Progenitor cell of endocrine pancreas (in vitro differentiated cells): ENCODE results near the gene SERPINB6. TPM values are rescaled to one million over a fixed set of nuclear protein-coding genes. Genes with fewer than 3 reads are reported as not detected.
A peak's percentile ranks its signal among the peaks of the same experiment; 100 is the strongest.
"Not testable (repeated sequence)": the region's sequence is repeated elsewhere in the genome, so short reads cannot be mapped to it uniquely, and the experiment has no call there.

ENCODE experiments used
- DNase-seq: peaks from one replicate; pipeline ENCODE4 v3.0.0; 2021; ENCODE audit warnings: low spot score; ENCODE audit not compliant: unreplicated experiment
- H3K27ac Mint-ChIP-seq: 2 replicates; pipeline ENCODE4 v1.8.0; 2021; ENCODE audit warnings: mild to moderate bottlenecking, moderate library complexity, mixed read lengths
- H3K27me3 Mint-ChIP-seq: 2 replicates; pipeline ENCODE4 v1.8.0; 2021; ENCODE audit warnings: mixed read lengths
- H3K36me3 Mint-ChIP-seq: 2 replicates; pipeline ENCODE4 v1.8.0; 2022; ENCODE audit warnings: mixed read lengths; ENCODE audit not compliant: insufficient read depth
- H3K4me1 Mint-ChIP-seq: 2 replicates; pipeline ENCODE4 v1.8.0; 2021; ENCODE audit warnings: low read depth, mixed read lengths
- H3K4me3 Mint-ChIP-seq: 2 replicates; pipeline ENCODE4 v1.8.0; 2021; ENCODE audit warnings: low read depth, mild to moderate bottlenecking, moderate library complexity, mixed read lengths
- H3K9me3 Mint-ChIP-seq: 2 replicates; pipeline ENCODE4 v1.8.0; 2021; ENCODE audit warnings: low read depth, mixed read lengths
- total RNA-seq: library from RNA; stranded (reverse); gene quantifications from 2 replicates; pipeline ENCODE4 v1.2.1, GENCODE V29; 2021
- TF ChIP-seq, protein P1 (sequence below): fragments of 200-600 bp; sonication (generic); IDR thresholded peaks from one replicate; pipeline ENCODE4 v1.5.0; 2021; ENCODE audit warnings: antibody characterized with exemption, mild to moderate bottlenecking; ENCODE audit not compliant: unreplicated experiment

SERPINB6 gene
- total RNA-seq, 1 donor from 2014 or later: 226 TPM

- no peaks in the 10 kb centered on the region for H3K27me3 Mint-ChIP-seq
- H3K4me1 Mint-ChIP-seq: peaks cover 21% of the 10 kb centered on the region
- no peaks in the 10 kb centered on the region for H3K9me3 Mint-ChIP-seq
- TF ChIP-seq, protein P1, sequence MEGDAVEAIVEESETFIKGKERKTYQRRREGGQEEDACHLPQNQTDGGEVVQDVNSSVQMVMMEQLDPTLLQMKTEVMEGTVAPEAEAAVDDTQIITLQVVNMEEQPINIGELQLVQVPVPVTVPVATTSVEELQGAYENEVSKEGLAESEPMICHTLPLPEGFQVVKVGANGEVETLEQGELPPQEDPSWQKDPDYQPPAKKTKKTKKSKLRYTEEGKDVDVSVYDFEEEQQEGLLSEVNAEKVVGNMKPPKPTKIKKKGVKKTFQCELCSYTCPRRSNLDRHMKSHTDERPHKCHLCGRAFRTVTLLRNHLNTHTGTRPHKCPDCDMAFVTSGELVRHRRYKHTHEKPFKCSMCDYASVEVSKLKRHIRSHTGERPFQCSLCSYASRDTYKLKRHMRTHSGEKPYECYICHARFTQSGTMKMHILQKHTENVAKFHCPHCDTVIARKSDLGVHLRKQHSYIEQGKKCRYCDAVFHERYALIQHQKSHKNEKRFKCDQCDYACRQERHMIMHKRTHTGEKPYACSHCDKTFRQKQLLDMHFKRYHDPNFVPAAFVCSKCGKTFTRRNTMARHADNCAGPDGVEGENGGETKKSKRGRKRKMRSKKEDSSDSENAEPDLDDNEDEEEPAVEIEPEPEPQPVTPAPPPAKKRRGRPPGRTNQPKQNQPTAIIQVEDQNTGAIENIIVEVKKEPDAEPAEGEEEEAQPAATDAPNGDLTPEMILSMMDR: no peak
- H3K27ac Mint-ChIP-seq: peak overlapping the region; percentile 59
- no peak for DNase-seq
- H3K4me3 Mint-ChIP-seq: no peak overlapping the region
- peaks cover 24% of the 10 kb centered on the region for H3K36me3 Mint-ChIP-seq
Measured at GRCh38 chr6:2944405-2945152, 26.8 kb downstream of the SERPINB6 start.

- Mint-ChIP-seq H3K4me1 (peaks cover 21% of the 10 kb centered on the region), H3K36me3 (peaks cover 17% of the 10 kb centered on the region), H3K4me3 (no peak overlapping the region), H3K27me3 (no peaks in the 10 kb centered on the region), H3K27ac (peak overlapping the region; percentile 65), H3K9me3 (no peaks in the 10 kb centered on the region)
- no peak for DNase-seq
- TF ChIP-seq, protein P1: no peak
Measured at GRCh38 chr6:2943564-2943955, 27.8 kb downstream of the SERPINB6 start.

DNA sequence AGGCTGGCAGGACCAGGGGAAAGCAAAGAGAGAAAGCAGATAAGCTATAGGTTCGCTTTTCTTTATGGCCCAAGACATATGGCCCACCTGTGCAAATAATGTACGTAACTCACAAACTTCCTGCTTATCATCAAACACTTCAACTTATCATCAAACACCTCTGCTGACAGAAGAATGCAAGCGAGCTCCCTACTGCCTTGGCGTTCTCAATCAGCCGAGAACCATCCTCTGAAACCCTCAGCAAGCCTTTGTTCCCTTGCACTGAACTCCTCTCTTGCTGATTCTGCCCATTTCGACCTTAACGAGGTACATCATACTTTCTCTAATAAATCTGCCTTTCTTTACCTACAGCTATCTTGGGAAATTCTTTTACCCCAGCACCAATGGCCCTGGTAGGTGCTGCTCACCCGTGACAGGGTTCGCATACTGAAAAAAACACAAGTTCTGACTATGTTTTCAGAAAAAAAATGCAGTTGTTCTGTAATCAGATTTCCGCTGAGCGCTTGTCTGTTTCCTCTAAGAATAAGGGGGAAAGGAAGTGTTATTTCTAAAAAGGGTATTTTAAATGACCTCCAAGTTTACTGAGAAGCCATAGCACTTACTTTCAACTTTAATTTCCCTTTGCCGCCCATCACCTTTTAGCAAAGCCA is 28.3 kb downstream of the SERPINB6 start:
- Mint-ChIP-seq H3K36me3 (peaks cover 13% of the 10 kb centered on the region), H3K9me3 (no peaks in the 10 kb centered on the region), H3K4me1 (peaks cover 21% of the 10 kb centered on the region), H3K27me3 (no peaks in the 10 kb centered on the region), H3K4me3 (no peak overlapping the region), H3K27ac (peak overlapping the region; percentile 65)
- TF ChIP-seq, protein P1: no peak
- no peak for DNase-seq

DNA sequence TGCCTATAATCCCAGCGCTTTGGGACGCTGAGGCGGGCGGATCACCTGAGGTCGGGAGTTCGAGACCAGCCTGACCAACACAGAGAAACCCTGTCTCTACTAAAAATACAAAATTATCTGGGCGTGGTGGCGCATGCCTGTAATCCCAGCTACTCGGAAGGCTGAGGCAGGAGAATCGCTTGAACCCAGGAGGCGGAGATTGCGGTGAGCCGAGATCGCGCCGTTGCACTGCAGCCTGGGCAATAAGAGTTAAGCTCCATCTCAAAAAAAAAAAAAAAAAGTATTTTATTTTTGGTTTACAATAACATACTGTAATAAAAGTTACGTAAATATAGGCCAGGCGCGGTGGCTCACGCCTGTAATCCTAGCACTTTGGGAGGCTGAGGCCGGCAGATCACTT is 29.3 kb downstream of the SERPINB6 start:
- not testable (repeated sequence) for H3K36me3 Mint-ChIP-seq, DNase-seq, H3K27me3 Mint-ChIP-seq, H3K4me3 Mint-ChIP-seq, H3K9me3 Mint-ChIP-seq
- H3K27ac Mint-ChIP-seq: peak overlapping the region; percentile 79
- peaks cover 21% of the 10 kb centered on the region for H3K4me1 Mint-ChIP-seq

GRCh38 chr6:2940851-2941250 is 30.5 kb downstream of the SERPINB6 start:
- Mint-ChIP-seq H3K36me3 (peaks cover 1% of the 10 kb centered on the region), H3K9me3 (peaks cover 10% of the 10 kb centered on the region), H3K4me3 (no peak overlapping the region), H3K4me1 (peaks cover 21% of the 10 kb centered on the region), H3K27ac (no peak overlapping the region), H3K27me3 (no peaks in the 10 kb centered on the region)
- TF ChIP-seq, protein P1: no peak
- DNase-seq: no peak
